Activated CD4-positive, alpha-beta T cell treated with anti-CD3 and anti-CD28 coated beads for 4 hours (primary cell): Measurements from ENCODE around the gene BRF1.

ENCODE experiments used
- DNase-seq, 2 donors: peaks; one replicate each; pipeline ENCODE4 v3.0.0-alpha.2; 2020

Gene BRF1

DNA sequence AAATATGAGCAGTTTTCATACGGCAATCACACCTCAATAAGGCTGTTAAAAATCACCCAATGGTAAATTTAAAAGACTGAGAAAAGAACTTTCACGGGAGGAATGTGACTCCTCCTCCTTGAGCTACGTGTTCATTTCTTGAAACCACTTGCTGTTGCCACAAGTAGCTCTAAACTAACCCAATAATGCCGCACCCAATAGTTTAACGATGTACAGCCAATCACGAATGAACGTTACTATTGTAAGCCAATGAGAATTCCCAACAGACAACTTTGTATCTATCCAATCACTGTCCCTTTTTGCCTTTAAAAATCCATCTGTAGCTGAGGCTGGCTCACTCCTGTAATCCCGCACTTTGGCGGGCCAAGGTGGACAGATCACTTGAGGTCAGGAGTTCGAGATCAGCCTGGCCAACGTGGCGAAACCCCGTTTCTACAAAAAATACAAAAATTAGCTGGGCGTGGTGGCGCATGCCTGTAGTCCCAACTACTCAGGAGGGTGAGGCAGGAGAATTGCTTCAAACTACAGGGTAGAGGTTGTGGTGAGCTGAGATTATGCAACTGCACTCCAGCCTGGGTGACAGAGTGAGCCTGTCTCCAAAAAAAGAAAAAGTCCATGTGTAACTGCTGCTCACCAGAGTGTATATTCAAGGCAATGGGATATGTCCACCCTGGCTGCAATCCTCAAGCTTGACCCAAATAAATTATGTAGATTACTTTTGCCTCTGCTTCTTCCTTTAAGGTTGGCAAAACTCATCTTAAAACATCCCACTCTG lies 76.8 kb downstream of the BRF1 start:
- no peak for DNase-seq

GRCh38 chr14:105223260-105223659 lies 77.5 kb downstream of the BRF1 start:
- DNase-seq, result no peak

- DNase-seq, result no peak
Observed at GRCh38 chr14:105221598-105222178, 79.1 kb downstream of the BRF1 start.

- DNase-seq, result no peak
Observed at GRCh38 chr14:105220699-105221597, 79.9 kb downstream of the BRF1 start.

DNA sequence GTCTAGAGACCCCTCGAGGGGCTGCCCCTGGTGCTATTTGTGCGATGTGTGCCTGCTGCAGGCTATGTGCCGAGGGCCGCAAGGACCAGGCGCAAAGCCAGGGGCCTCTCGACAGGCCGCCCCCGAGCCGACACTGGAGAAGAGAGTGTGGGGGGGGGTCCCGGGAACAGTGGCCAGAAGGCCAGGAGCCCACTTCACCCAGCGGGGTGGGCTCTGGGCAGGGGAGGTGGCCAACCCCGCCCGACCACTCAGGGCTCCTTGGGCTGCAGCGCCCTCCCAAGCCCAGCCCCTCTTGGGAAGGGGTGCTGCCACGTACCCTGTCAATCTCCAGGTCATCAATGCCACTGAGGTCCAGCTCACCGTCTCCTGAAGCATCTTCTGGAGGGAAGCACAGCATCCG lies 81.0 kb downstream of the BRF1 start:
- no peak for DNase-seq

DNA sequence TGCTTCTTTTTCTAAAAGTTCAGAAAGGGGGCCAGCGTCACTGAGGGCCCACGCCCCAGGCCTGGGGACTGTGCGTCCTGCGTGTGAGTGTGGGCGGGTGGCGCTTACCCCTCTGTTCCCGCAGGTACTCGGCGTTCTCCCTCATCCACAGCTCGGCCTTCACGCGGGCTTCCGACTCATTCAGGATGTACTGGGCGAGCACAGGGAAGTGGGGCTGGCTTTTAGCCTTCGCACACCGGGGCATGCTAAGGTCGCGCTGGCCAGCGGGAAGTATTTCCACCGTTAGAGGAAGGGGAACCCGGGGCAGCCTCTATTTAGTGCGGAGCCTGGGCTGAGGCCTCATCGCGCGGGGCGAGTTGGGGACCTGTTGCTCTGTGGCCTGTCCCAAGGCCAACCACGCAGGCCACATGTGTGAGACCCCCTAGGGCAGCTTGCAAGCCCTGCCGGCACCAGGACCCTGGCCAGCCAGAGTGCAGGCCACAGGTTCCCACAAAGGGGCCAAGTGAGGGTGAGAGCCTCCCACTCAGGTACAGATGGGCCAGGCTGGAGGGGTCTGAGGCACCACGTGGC lies 81.7 kb downstream of the BRF1 start:
- DNase-seq, result no peak

DNA sequence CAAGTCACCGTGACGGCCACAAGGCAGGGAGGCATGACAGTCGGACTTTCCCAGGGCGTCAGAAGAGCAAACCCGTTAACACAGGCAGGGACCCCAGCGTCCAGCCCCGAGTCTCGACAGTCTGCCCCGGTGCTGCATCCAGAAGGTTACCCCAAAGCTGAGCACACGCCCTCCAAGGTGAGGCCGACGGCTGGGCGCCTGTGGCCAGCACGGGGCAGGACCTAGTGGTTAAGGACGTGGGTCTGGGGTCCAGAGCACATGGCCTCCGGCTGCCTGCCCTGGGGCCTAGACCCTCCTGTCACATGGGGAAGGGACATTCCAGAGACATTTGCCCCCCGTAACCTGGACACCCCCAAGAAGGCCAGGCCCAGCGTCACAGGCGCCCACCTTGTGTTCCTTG lies 82.2 kb downstream of the BRF1 start:
- no peak for DNase-seq

DNA sequence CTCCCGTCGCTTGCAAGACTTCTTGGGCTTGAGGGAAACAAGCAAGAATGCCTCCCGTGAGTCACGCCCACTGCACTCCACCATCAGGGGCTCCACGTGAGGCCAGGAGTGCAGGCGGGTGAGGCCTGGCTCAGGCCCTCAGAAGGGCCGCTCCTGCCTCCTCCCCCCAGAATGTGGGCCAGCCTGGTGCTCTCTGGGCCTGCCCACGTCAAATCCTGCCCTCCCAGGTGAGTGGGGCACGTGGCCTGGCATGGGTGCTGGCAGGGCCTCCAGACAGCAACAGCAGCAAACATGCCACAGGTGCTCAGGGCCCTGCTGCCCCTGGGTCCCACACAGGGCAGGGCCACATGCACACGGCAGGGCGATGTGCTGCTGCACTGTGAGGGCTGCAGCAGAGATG lies 83.0 kb downstream of the BRF1 start:
- no peak for DNase-seq

- DNase-seq, result no peak
Observed at GRCh38 chr14:105216490-105217247, 84.1 kb downstream of the BRF1 start.

GRCh38 chr14:105215602-105216001 lies 85.2 kb downstream of the BRF1 start:
- no peak for DNase-seq

- no peak for DNase-seq
Observed at GRCh38 chr14:105214324-105214915, 86.4 kb downstream of the BRF1 start.

DNA sequence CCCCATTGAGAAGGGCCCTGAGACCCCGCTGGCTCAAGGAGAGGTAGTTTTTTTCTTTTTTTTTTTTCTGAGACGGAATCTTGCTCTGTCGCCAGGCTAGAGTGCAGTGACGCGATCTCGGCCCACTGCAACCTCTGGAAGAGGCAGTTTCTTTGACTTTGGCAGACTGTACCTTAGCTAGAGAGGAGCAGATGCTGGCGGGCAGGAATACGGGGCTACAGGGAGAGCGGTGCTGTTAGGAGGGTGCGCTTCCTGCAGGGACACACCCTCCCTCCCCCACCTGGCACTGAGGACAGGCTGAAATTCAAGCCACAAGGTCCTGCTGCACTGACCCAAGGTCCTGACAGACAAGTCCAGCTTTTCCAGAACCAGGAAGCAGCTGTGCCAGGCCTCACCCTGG lies 87.4 kb downstream of the BRF1 start:
- DNase-seq, result no peak

DNA sequence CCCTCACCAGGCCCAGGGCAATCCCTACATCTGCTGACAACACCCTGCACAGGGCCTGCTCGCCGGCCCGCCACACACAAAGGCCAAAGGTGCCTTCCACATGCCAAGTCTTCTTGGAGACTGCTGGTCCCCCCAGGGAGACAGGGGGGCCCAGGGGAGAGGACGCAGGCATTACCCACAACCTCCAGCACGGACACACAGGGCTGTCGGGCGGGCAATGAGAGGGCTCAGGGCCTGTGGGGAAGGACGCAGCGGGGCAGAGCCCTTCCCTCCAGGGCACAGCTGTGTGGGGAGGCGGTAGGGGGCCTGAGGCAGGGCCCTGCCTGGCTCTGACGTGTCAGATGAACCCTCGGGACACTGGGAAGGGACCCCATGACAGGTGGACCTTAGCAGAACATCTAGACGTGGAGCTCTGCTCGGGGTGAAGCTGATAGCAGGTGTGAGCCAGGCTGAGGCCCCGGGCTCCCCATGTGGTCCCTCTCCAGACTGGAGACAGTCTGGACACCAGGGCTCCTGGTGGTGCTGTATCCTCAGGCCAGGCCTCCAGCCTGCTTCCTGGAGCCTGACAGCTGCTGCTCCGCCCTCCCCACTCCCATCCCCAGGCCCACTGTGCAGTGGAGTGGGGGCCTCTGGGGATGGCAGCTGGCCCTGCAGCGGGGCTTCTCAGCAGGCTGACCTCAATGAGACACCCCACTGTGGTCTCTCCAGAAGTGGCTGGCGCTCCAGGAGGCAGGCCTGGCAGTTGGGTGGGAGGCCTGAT lies 88.1 kb downstream of the BRF1 start:
- DNase-seq, result no peak

DNA sequence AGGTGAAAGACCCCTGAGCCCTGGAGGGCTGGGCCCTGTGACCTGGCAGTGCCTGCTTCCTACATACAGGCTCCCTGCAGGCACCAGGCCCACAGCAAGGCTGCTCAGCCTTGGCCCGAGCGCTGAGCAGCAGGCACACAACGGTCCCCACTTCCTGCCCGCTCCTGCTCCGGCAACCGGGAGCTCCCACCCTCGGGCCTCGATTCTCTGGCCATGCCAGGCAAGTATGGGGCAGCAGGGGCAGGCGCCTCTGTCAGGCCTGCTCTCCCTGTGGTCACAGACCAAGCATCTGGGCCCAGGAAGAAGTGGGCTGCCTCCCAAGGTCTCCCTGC lies 89.1 kb downstream of the BRF1 start:
- no peak for DNase-seq

DNA sequence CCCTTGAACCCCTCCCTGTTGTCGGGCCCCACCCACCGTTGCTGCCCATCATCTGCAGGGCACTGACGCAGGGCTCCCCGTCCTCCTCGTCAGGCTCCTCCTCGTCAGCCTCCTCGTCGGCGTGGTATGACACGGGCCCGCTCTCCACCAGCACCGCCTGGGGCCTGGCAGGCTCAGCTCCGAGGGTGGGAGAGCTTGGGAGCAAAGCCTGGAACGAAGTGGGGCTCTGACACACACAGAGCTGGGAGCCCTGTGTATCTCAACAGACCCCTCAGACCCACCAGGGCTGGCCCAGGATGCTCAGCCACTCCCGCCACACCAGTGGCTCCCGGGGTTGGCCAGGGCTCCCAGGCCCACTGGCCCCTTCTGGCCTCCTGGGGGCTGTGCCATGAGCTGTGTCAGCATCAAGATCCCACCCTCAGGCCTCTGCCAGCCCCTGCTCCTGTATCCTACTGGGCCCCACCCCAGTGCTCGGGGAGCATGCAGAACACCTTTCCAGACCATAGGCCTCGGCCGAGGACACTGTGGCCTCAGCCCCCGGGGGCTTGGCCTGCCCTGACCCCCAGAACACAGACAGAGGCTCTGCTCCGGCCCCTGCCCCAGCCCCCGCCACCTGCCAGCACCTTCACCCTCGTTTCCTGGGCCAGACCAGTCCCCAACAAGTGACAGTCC lies 89.6 kb downstream of the BRF1 start:
- DNase-seq, result no peak

- no peak for DNase-seq
Observed at GRCh38 chr14:105210266-105211025, 90.4 kb downstream of the BRF1 start.

- DNase-seq, result no peak
Observed at GRCh38 chr14:105209646-105210045, 91.2 kb downstream of the BRF1 start.

DNA sequence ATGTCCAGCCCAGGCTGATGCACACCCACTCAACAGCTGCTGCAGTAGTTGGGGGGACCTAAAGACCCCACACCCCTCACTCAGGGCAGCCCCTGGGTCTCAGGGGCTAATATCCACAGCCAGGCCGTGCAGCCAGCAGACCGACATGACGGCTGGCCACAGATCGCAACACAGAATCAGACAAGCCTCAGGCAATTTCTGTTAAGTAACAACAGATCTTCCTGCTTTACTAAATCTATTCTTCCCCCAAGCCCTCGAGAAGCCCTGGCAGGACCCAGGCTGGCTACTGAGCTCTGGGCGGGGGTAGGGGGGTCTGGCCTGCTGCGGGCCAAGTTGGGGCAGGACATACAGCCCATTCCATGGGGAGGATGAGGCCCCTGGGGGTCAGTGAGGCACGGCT lies 91.7 kb downstream of the BRF1 start:
- DNase-seq, result no peak

DNA sequence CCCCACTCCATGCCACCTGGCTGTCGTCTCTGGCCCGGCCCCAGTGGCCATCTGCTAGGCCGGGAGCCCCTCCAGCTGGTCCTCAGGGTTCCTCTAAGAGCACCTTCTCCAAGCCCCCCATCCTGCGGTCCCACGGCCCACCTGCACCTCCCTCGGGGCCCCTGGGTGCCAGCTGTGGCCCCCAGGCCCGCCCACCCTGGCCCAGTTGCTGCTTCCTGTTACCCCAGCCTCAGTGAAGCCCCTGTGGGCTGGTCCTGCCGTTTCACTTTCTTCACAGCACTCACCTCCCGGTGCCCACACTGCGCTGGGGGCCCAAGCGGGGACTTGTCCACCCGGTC lies 92.1 kb downstream of the BRF1 start:
- DNase-seq, result no peak

DNA sequence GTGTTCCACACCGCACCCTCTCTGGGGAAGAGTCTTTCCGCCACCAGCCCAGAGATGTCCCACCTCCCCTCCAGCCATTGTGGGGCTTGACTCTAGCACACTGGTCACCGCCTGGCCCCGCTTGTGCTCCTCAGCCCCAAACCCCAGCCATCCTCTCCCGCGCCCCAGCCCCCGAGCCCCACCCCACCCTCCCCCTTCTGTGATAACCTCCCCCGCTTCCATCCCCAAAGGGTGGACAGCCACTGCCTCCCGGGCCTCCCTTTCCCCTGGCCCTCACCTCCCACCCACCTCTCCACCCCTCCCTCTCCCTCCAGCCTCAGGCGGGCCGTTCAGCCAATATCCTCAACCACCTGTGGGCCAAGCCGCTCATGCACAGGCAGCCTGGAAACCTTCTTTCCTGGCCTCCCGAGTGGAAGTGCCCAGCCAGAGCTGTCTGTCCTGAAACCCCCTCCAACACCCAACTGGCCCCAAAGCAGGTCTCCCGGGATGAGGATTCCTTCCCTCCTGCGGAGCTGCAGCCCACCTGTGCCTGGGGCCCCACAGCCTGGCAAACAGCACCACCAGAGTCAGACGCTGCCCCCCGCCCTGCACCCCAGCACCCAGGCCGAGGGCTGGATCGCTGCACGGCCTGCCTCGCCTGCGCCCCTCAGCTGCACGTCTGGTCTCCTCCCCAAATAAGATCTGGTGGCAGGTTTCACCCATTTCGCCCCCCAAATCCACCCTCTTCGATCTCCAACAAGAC lies 92.6 kb downstream of the BRF1 start:
- DNase-seq, result no peak
